HG02588 (cell line): ENCODE measurements around the gene HYAL3.
"Not testable (repeated sequence)": the region's sequence is repeated elsewhere in the genome, so short reads cannot be mapped to it uniquely, and the experiment has no call there.

ENCODE experiments used
- ATAC-seq: cut with Tn5 transposase; IDR thresholded peaks from one replicate; pipeline ENCODE4 v1.9.1; 2021; ENCODE audit warnings: mild to moderate bottlenecking, moderate library complexity; ENCODE audit not compliant: unreplicated experiment

HYAL3 gene

GRCh38 chr3:50316657-50317242 lies 17.5 kb upstream of the HYAL3 start:
- no peak for ATAC-seq

GRCh38 chr3:50314816-50315215 lies 15.6 kb upstream of the HYAL3 start:
- no peak for ATAC-seq

- no peak for ATAC-seq
Observed at GRCh38 chr3:50314342-50314741, 15.1 kb upstream of the HYAL3 start.

GRCh38 chr3:50312041-50312440 lies 12.8 kb upstream of the HYAL3 start:
- not testable (repeated sequence) for ATAC-seq

GRCh38 chr3:50304601-50305000 lies 5.4 kb upstream of the HYAL3 start:
- ATAC-seq, result no peak

- no peak for ATAC-seq
Observed at GRCh38 chr3:50303013-50303815, 4.0 kb upstream of the HYAL3 start, which contains the start of gene HYAL1. HYAL1 (minus strand) TSS chr3:50303574; CDS start chr3:50302956, 618 bp downstream.

- no peak for ATAC-seq
Observed at GRCh38 chr3:50302095-50303012, 3.1 kb upstream of the HYAL3 start.

GRCh38 chr3:50300681-50301254 lies 1.6 kb upstream of the HYAL3 start:
- ATAC-seq, result no peak

- ATAC-seq, result no peak
Observed at GRCh38 chr3:50299929-50300680, 900 bp upstream of the HYAL3 start.

GRCh38 chr3:50299638-50299928 lies 378 bp upstream of the HYAL3 start:
- no peak for ATAC-seq

- ATAC-seq, result no peak
Observed at GRCh38 chr3:50297896-50298725, 1.1 kb downstream of the HYAL3 start.

- no peak for ATAC-seq
Observed at GRCh38 chr3:50297384-50297775, 1.8 kb downstream of the HYAL3 start.

- no peak for ATAC-seq
Observed at GRCh38 chr3:50296721-50297383, 2.4 kb downstream of the HYAL3 start.

GRCh38 chr3:50295553-50296431 lies 3.4 kb downstream of the HYAL3 start:
- ATAC-seq, result no peak

GRCh38 chr3:50294492-50295403 lies 4.5 kb downstream of the HYAL3 start:
- no peak for ATAC-seq

GRCh38 chr3:50294089-50294488 lies 5.1 kb downstream of the HYAL3 start:
- ATAC-seq, result no peak
